Choroid plexus epithelial cell (primary cell): ENCODE measurements around the gene SPATA21.
"Not testable (repeated sequence)": the region's sequence is repeated elsewhere in the genome, so short reads cannot be mapped to it uniquely, and the experiment has no call there.

Source experiments
- DNase-seq: peaks from one replicate; pipeline ENCODE4 v3.0.0-alpha.2; 2010; ENCODE audit warnings: low read depth
- H3K4me3 ChIP-seq: 2 replicates; pipeline ENCODE4 v1.5.1; 2011; ENCODE audit warnings: low read depth, mild to moderate bottlenecking, control low read depth, low read length, moderate library complexity
- CTCF ChIP-seq: conservative IDR thresholded peaks from 2 replicates; pipeline ENCODE4 v1.5.1; 2011; ENCODE audit warnings: low read depth, mild to moderate bottlenecking, control low read depth, inconsistent platforms, low read length, moderate library complexity

SPATA21 gene

GRCh38 chr1:16436946-16437474, at the start of gene SPATA21:
SPATA21 (minus strand) TSS chr1:16437424; CDS start chr1:16431371, 6,053 bp downstream.
- no peak for DNase-seq

GRCh38 chr1:16487011-16487410, 49.8 kb upstream of the SPATA21 start:
- not testable (repeated sequence) for DNase-seq, H3K4me3 ChIP-seq

More at GRCh38 chr1:16436946-16437474, at the start of gene SPATA21:
- TF ChIP-seq CTCF, result no peak
- H3K4me3 ChIP-seq, result no peak within 1 kb of the TSS

- not testable (repeated sequence) for H3K4me3 ChIP-seq, DNase-seq
Observed at GRCh38 chr1:16486316-16486715, 49.1 kb upstream of the SPATA21 start.

- no peak for TF ChIP-seq CTCF
- H3K4me3 ChIP-seq, result no peak overlapping the region
- no peak for DNase-seq
Observed at GRCh38 chr1:16484931-16485330, 47.7 kb upstream of the SPATA21 start.

- TF ChIP-seq CTCF, result no peak
- DNase-seq, result no peak
- H3K4me3 ChIP-seq, result no peak overlapping the region
Observed at GRCh38 chr1:16484501-16484835, 47.2 kb upstream of the SPATA21 start.

- not testable (repeated sequence) for H3K4me3 ChIP-seq, DNase-seq
Observed at GRCh38 chr1:16483639-16484500, 46.6 kb upstream of the SPATA21 start.

GRCh38 chr1:16483146-16483545, 45.9 kb upstream of the SPATA21 start:
- DNase-seq, H3K4me3 ChIP-seq: not testable (repeated sequence)

- H3K4me3 ChIP-seq, result no peak overlapping the region
- no peak for TF ChIP-seq CTCF
Observed at GRCh38 chr1:16478091-16478490, 40.9 kb upstream of the SPATA21 start.

GRCh38 chr1:16475771-16476770, 38.8 kb upstream of the SPATA21 start:
- H3K4me3 ChIP-seq, DNase-seq: not testable (repeated sequence)

More at GRCh38 chr1:16478091-16478490, 40.9 kb upstream of the SPATA21 start:
- DNase-seq, result no peak
